ENCODE data around the gene TEX13D.

DNA sequence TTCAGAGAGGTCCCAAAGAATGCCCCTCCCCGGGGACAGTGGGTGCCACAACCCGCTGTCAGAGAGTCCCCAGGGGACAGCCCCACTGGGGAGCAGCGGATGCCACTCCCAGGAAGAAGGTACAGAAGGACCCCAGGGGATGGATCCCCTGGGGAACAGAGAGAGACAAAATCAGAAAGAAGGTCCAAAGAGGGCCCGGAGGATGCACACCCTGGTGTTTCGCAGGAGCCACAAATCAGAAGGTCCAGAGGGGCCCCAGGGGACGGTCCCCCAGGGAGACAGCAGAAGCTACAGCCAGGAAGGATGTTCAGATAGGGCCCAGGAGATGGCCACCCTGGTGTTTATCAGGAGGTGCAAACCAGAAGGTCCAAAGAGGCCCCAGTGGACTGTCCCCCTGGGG, 1.4 kb downstream of the TEX13D start:
- no peak for TF ChIP-seq CTCF (IDR thresholded peaks at IDR 0.05)
- TF ChIP-seq POLR2A (IDR thresholded peaks at IDR 0.05): no peak
- TF ChIP-seq POLR2AphosphoS5 (IDR thresholded peaks at IDR 0.05): no peak

Measured in prostate gland (tissue), 2 donors.